ENCODE measurements around the gene ADAP1. TPM values are rescaled to one million over a fixed set of nuclear protein-coding genes. Genes with fewer than 3 reads are reported as not detected.

The ADAP1 gene
- total RNA-seq, 1 experiment from 2014 or later, result 31.2 TPM

DNA sequence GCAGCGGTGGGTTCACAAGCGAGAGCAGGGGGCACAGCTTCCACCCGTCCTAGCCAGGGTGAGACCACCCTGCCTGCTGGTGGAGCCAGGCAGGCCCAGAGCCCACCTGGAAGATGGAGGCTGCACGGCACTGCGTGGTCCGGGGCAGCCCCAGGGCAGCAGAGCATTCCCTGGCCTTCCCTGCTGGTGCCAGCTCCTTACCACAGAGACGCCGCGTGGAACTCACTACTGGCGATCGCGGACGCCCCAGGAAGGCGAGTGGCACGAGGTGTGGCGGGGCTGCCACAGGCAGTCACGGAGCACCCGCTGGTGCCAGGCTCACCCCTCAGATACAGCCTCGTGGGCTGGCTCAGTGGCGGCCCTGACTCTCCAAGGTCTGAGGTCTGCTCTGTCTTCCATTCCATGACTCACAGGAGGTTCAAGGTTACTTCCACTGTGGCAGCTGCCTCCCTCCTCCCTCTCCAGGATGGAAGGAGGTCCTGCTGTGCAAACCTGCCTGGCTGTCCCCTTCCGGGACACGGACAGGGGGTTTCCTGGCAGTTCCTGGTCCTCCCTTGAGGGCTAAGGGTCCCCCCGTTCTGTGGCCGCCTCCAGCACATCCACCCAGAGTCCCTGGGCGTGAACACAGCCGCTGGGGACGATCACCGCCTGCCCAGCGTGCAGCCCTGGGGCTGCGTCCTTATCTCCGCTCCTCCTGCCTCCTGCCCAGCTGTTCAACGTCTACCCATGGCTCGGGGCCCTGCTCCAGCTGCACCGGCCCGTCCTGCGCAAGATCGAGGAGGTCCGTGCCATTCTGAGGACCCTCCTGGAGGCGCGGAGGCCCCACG, 31.6 kb upstream of the ADAP1 start:
- no peaks in the 10 kb centered on the region for H3K4me1 ChIP-seq (ENCODE audit: insufficient read depth, low read length)
- H3K9ac ChIP-seq (ENCODE audit: low read length), result no peak overlapping the region
- H3K4me3 ChIP-seq (ENCODE audit: low read length), result no peak overlapping the region
- H3F3A ChIP-seq (ENCODE audit: low read length, unreplicated experiment), result no peaks in the 10 kb centered on the region
- no TSS peak for BruUV-seq (replicated peaks)
- POLR2A ChIA-PET (ENCODE audit: unreplicated experiment), result no interaction called here
- H3K79me2 ChIP-seq (ENCODE audit: low read length), result no peaks in the 10 kb centered on the region
- H3K4me2 ChIP-seq (ENCODE audit: low read length), result no peak overlapping the region
- intact Hi-C loops (cut with micrococcal nuclease), result no loop called here
- H3K27me3 ChIP-seq (ENCODE audit: low read length), result no peaks in the 10 kb centered on the region
- ATAC-seq, result peak; percentile 48
- H4K20me1 ChIP-seq (ENCODE audit: low read length), result no peaks in the 10 kb centered on the region
- no peak for TF ChIP-seq EZH2 (IDR thresholded peaks at IDR 0.05; ENCODE audit: low read length, unreplicated experiment)
- TF ChIP-seq EZH2phosphoT487 (IDR thresholded peaks at IDR 0.05; ENCODE audit: borderline replicate concordance, low read length), result no peak
- TF ChIP-seq, protein P1, sequence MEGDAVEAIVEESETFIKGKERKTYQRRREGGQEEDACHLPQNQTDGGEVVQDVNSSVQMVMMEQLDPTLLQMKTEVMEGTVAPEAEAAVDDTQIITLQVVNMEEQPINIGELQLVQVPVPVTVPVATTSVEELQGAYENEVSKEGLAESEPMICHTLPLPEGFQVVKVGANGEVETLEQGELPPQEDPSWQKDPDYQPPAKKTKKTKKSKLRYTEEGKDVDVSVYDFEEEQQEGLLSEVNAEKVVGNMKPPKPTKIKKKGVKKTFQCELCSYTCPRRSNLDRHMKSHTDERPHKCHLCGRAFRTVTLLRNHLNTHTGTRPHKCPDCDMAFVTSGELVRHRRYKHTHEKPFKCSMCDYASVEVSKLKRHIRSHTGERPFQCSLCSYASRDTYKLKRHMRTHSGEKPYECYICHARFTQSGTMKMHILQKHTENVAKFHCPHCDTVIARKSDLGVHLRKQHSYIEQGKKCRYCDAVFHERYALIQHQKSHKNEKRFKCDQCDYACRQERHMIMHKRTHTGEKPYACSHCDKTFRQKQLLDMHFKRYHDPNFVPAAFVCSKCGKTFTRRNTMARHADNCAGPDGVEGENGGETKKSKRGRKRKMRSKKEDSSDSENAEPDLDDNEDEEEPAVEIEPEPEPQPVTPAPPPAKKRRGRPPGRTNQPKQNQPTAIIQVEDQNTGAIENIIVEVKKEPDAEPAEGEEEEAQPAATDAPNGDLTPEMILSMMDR (conservative IDR thresholded peaks at IDR 0.05; ENCODE audit: low read depth, low read length), result no peak
- no peaks in the 10 kb centered on the region for H3K36me3 ChIP-seq (ENCODE audit: low read depth, low read length)
- DNase-seq, result peak; percentile 37
- no peak overlapping the region for H3K27ac ChIP-seq (ENCODE audit: low read length)
- CTCF ChIA-PET, result no interaction called here
- no peaks in the 10 kb centered on the region for H3K9me3 ChIP-seq (ENCODE audit: low read length)
- no peaks in the 10 kb centered on the region for H3K9me2 ChIP-seq (replicated peaks; ENCODE audit: low read length)
- H2AFZ ChIP-seq (ENCODE audit: low read length), result no peak overlapping the region

DNA sequence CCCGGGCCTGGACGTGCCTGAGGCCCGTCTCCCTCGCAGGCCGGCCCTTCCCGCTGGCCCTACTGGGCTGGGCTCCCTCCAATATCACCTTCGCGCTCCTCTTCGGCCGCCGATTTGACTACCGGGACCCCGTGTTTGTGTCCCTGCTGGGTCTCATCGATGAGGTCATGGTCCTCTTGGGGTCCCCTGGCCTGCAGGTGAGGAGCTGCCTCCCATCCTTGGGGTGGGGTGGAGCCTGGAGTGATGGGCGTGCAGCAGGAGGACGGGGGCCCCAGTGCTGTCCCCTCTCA, 30.6 kb upstream of the ADAP1 start:
- H3K4me3 ChIP-seq (ENCODE audit: low read length), result no peak overlapping the region
- no peaks in the 10 kb centered on the region for H3K9me2 ChIP-seq (replicated peaks; ENCODE audit: low read length)
- ChIA-PET CTCF (no interaction called here), POLR2A (ENCODE audit: unreplicated experiment) (no interaction called here)
- DNase-seq, result no peak
- no peak overlapping the region for H3K4me2 ChIP-seq (ENCODE audit: low read length)
- no TSS peak for BruUV-seq (replicated peaks)
- H3K9ac ChIP-seq (ENCODE audit: low read length), result no peak overlapping the region
- no peaks in the 10 kb centered on the region for H3K79me2 ChIP-seq (ENCODE audit: low read length)
- H2AFZ ChIP-seq (ENCODE audit: low read length), result no peak overlapping the region
- no peak overlapping the region for H3K27ac ChIP-seq (ENCODE audit: low read length)
- H3K36me3 ChIP-seq (ENCODE audit: low read depth, low read length), result no peaks in the 10 kb centered on the region
- no peaks in the 10 kb centered on the region for H3K9me3 ChIP-seq (ENCODE audit: low read length)
- TF ChIP-seq, protein P1 (conservative IDR thresholded peaks at IDR 0.05; ENCODE audit: low read depth, low read length), result no peak
- TF ChIP-seq EZH2phosphoT487 (IDR thresholded peaks at IDR 0.05; ENCODE audit: borderline replicate concordance, low read length) (no peak), EZH2 (IDR thresholded peaks at IDR 0.05; ENCODE audit: low read length, unreplicated experiment) (no peak)
- H3K27me3 ChIP-seq (ENCODE audit: low read length), result no peaks in the 10 kb centered on the region
- no peaks in the 10 kb centered on the region for H3K4me1 ChIP-seq (ENCODE audit: insufficient read depth, low read length)
- H3F3A ChIP-seq (ENCODE audit: low read length, unreplicated experiment), result no peaks in the 10 kb centered on the region
- intact Hi-C loops (cut with micrococcal nuclease), result no loop called here
- no peak for ATAC-seq
- no peaks in the 10 kb centered on the region for H4K20me1 ChIP-seq (ENCODE audit: low read length)

DNA sequence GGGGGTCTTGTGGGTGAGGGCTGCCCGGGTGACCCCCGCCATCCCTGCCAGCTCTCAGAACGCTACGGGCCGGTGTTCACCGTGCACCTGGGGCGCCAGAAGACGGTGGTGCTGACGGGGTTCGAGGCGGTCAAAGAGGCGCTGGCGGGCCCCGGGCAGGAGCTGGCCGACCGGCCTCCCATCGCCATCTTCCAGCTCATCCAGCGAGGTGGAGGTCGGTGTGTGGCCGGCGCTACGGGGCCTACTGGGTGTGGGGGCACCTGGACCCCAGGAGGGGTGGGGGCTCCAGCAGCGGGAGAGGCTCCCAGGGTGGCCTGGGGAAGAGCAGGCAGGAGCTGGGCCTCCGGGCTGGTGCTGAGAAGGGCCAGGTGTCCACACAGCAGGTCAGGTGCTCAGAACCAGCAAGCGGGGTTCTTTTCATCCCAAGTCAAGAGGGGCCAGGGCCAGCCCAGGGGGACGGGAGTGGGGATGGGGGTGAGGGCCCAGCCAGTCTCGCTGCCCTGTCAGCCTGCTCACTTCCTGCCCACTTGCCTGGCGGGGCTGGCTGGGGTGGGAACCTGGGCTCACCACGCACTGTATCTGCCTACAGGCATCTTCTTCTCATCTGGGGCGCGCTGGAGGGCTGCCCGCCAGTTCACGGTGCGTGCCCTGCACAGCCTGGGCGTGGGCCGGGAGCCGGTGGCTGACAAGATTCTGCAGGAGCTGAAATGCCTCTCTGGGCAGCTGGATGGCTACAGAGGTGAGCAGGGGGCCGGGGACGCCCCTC, 30.1 kb upstream of the ADAP1 start:
- ChIA-PET POLR2A (ENCODE audit: unreplicated experiment) (no interaction called here), CTCF (no interaction called here)
- no peaks in the 10 kb centered on the region for H3K9me3 ChIP-seq (ENCODE audit: low read length)
- H3F3A ChIP-seq (ENCODE audit: low read length, unreplicated experiment), result no peaks in the 10 kb centered on the region
- no peaks in the 10 kb centered on the region for H4K20me1 ChIP-seq (ENCODE audit: low read length)
- no peaks in the 10 kb centered on the region for H3K79me2 ChIP-seq (ENCODE audit: low read length)
- no peak overlapping the region for H2AFZ ChIP-seq (ENCODE audit: low read length)
- intact Hi-C loops (cut with micrococcal nuclease), result no loop called here
- no peaks in the 10 kb centered on the region for H3K27me3 ChIP-seq (ENCODE audit: low read length)
- H3K36me3 ChIP-seq (ENCODE audit: low read depth, low read length), result no peaks in the 10 kb centered on the region
- H3K4me3 ChIP-seq (ENCODE audit: low read length), result no peak overlapping the region
- BruUV-seq (replicated peaks), result no TSS peak
- no peak overlapping the region for H3K4me2 ChIP-seq (ENCODE audit: low read length)
- H3K27ac ChIP-seq (ENCODE audit: low read length), result no peak overlapping the region
- H3K9me2 ChIP-seq (replicated peaks; ENCODE audit: low read length), result no peaks in the 10 kb centered on the region
- H3K9ac ChIP-seq (ENCODE audit: low read length), result no peak overlapping the region
- ATAC-seq, result no peak
- DNase-seq, result no peak
- no peak for TF ChIP-seq EZH2 (IDR thresholded peaks at IDR 0.05; ENCODE audit: low read length, unreplicated experiment)
- TF ChIP-seq EZH2phosphoT487 (IDR thresholded peaks at IDR 0.05; ENCODE audit: borderline replicate concordance, low read length), result no peak
- TF ChIP-seq, protein P1 (conservative IDR thresholded peaks at IDR 0.05; ENCODE audit: low read depth, low read length), result no peak
- no peaks in the 10 kb centered on the region for H3K4me1 ChIP-seq (ENCODE audit: insufficient read depth, low read length)

Data from PC-3 (cell line).